ENCODE data around the gene CD160.

The CD160 gene

GRCh38 chr1:145690587-145691558 is 28.4 kb upstream of the CD160 start:
- no peak for DNase-seq (ENCODE audit: insufficient read length, low spot score)
- TF ChIP-seq CTCF (IDR thresholded peaks at IDR 0.05; ENCODE audit: insufficient read depth, missing control alignments), result no peak
- FAIRE-seq, result no peak

- no peak for TF ChIP-seq CTCF (IDR thresholded peaks at IDR 0.05; ENCODE audit: insufficient read depth, missing control alignments)
- FAIRE-seq, result no peak
These were observed 26.4 kb upstream of the CD160 start for GRCh38 chr1:145692785-145693443.

GRCh38 chr1:145695821-145696629 is 23.3 kb upstream of the CD160 start:
- DNase-seq (ENCODE audit: insufficient read length, low spot score) (no peak), FAIRE-seq (no peak)
- TF ChIP-seq CTCF (IDR thresholded peaks at IDR 0.05; ENCODE audit: insufficient read depth, missing control alignments), result no peak

More at GRCh38 chr1:145692785-145693443, 26.4 kb upstream of the CD160 start:
- no peak for DNase-seq (ENCODE audit: insufficient read length, low spot score)

GRCh38 chr1:145696630-145696960 is 22.7 kb upstream of the CD160 start:
- TF ChIP-seq CTCF (IDR thresholded peaks at IDR 0.05; ENCODE audit: insufficient read depth, missing control alignments), result no peak
- DNase-seq (ENCODE audit: insufficient read length, low spot score), result no peak
- FAIRE-seq, result no peak

GRCh38 chr1:145701306-145701862 is 17.9 kb upstream of the CD160 start:
- no peak for DNase-seq (ENCODE audit: insufficient read length, low spot score)
- FAIRE-seq, result no peak
- TF ChIP-seq CTCF (IDR thresholded peaks at IDR 0.05; ENCODE audit: insufficient read depth, missing control alignments), result no peak

- FAIRE-seq, result no peak
- DNase-seq (ENCODE audit: insufficient read length, low spot score), result no peak
- TF ChIP-seq CTCF (IDR thresholded peaks at IDR 0.05; ENCODE audit: insufficient read depth, missing control alignments), result no peak
These were observed 17.2 kb upstream of the CD160 start for GRCh38 chr1:145702052-145702451.

Data from D721Med (cell line).